Glomerular visceral epithelial cell (primary cell): ENCODE measurements around the gene ANKMY2.
"Not testable (repeated sequence)": the region's sequence is repeated elsewhere in the genome, so short reads cannot be mapped to it uniquely, and the experiment has no call there.

Source experiments
- DNase-seq: peaks from one replicate; pipeline ENCODE4 v3.0.0-alpha.2; 2016; ENCODE audit errors: extremely low spot score

Gene ANKMY2

DNA sequence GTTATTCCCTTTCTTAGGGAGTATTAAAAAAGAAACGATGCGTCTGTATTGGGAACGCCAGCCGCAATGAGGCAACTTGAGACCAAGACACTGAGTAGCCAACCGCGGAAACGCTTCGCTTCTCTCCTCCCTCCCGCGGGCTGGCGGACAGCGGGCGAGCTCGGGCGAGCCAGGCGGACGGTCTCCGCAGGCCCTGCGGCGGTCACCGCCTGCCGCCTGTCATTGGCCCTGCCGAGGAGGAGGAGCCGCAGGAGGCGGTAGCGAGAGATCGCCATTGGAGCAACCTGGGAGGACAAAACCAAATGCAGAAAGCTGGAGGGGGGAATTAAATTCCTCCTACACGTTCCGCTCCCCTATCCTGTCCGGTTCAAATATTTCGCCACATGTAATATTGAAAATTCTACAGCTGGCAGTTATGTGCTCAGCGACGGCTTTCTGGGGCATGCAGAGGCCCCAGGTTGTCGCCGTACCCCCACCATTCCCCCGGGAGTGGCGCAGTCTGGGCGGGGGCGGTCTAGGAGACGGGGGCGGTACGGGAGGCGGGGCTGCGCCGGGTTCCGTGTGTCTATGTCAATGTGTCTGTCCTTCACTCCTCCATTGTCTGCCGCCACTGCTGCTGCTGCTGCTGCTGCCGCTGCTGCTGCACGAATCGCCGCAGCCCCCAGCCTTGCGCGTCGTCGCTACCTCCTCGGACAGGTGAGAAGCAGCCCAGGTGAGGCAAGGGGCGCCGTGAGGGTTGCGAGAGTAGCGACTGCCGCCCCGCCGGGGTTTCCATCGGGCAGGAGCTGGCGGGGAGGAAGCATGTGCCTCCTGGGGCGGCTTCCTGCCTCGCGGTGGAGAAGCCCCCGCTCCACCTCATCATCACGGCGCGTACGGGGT lies at the start of gene ANKMY2, which contains the start of gene BZW2:
Gene ANKMY2 (minus strand): TSS at position 162 of the 879 bp plus-strand sequence. CDS start 181 bp downstream, outside the sequence.
Gene BZW2 (plus strand): TSS at position 589 of the 879 bp plus-strand sequence. CDS start 19,263 bp downstream, outside the sequence.
- DNase-seq, result peak; percentile 96

- no peak for DNase-seq
These were observed 49.3 kb upstream of the ANKMY2 start for GRCh38 chr7:16694806-16695205.

DNA sequence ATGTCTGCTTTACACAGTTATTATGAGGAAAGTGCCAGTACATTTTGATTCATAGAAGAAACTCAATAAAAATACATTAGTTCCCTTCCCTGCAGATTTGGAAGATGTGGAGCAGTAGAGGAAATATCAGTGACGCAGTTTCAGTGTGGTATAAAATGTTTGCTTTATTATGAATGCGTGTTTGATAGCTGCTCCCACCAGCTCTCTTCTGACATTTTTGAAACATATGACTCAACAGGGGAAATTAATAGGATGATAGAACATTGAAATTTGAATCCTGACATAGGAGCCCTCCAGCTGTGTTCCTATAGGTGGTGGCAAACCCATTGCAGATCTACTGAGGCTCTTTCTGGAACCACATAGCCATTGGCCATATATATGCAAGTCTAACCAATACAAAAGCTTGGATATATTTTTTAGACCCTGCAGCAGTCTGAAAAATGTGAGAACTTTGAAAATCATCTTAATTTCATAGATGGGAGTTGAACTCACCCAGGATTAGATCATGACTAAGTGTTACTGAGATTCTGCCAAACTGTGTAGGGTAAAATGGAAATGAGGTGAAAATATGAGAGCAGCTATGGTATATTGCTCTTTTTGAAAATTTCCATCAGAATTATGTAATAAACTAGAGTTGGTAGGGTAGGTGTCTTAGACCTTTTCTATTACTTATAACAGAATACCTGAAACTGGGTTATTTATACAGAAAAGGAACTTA lies 48.2 kb upstream of the ANKMY2 start:
- DNase-seq, result no peak

- no peak for DNase-seq
These were observed 45.7 kb upstream of the ANKMY2 start for GRCh38 chr7:16691241-16691640.

DNA sequence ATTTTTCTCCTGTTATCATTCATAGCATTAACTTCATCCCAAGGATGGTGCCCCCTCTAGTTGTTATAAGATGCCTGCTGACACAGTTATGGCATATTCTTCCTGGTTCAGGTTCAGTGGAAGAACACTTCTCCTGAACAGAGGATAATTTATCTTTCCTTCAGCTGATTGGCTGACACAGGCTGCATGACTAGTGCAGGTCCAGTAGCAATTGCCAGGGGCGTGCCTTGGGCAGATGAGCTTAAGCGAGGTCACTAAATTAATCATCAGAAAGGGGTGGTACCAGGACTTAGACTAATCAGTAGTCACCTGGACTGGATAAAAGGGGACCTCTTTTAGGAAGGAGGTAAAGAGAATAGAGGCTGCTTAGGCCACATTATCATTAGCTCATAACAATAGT lies 42.7 kb upstream of the ANKMY2 start:
- DNase-seq, result peak; percentile 10

- DNase-seq, result no peak
These were observed 40.0 kb upstream of the ANKMY2 start for GRCh38 chr7:16685535-16685934.

DNA sequence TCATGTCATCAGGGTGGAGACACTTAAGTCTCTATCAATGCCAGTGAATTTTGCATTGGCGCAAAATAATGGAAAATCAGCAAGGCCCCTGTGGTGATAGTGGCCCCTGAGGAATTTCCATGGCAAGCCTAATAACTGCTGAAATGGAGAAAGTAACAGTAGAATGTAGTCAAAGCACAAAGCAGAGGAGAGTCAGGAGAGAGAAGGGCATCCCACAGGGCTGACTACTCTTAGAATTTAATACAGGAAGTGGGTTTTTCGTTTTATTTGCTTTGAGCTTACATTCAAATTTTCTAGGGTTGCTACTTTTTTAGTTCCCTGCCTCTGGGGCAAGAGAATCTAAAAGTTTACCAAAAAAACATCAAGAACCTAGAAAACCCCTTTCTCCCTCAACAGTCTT lies 39.4 kb upstream of the ANKMY2 start:
- no peak for DNase-seq

DNA sequence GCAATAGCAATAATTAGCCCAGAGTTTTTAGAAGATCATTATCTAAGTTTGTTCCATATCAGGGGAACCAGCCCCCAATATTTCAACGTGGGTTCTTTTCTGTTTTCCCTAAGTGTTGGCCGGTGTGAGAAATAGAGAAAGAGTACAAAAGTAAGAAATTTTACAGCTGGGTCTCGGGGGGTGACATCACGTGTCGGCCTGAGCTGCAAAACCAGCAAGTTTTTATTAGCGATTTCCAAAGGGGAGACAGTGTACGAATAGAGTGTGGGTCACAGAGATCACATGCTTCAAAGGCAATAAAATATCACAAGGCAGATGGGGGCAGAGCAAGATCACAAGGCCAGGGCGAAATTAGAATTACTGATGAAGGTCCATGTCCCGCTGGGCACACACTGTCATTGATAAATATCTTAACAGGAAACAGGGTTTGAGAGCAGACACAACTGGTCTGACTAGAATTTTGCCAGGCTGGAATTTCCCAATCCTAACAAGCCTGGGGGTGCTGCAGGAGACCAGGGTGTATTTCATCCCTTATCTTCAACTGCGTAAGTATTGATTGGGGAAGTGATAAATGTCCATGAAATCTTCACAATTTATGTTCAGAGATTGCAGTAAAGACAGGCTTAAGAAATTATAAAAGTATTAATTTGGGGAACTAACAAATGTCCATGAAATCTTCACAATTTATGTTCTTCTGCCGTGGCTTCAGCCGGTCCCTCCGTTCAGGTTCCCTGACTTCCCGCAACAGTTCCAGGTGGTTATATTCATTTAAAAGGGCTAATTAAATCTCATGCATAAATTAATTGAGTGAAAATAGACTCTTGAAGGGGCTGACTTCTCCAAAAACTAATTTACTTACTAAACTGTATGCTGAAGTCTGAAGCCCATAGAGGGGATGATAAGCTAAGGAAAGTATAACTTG lies 33.4 kb upstream of the ANKMY2 start:
- not testable (repeated sequence) for DNase-seq

DNA sequence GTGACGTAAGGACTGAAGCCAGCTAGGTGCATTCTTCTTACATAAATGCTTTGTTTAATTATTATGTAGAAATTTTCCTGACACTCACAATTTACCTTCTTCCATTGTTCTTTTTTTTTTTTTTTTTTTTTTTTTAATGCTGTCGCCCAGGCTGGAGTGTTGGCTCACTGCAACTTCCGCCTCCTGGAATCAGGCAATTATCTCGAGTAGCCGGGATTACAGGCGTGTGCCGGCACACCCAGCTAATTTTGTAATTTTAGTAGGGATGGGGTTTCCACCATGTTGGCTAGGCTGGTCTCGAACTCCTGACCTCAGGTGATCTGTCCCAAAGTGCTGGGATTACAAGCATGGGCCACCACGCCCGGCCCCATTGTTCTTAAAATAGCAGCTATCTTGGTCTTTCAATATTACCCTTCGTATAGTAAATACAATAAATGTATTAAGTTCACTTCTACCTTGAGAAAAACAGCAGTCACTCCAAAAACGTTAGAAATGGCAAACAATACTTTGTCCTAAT lies 32.5 kb upstream of the ANKMY2 start:
- DNase-seq, result no peak

- no peak for DNase-seq
These were observed 29.7 kb upstream of the ANKMY2 start for GRCh38 chr7:16675277-16675676.

- no peak for DNase-seq
These were observed 26.3 kb upstream of the ANKMY2 start for GRCh38 chr7:16671811-16672210.

GRCh38 chr7:16670731-16671344 lies 25.3 kb upstream of the ANKMY2 start:
- no peak for DNase-seq

GRCh38 chr7:16670021-16670420 lies 24.5 kb upstream of the ANKMY2 start:
- DNase-seq, result no peak

DNA sequence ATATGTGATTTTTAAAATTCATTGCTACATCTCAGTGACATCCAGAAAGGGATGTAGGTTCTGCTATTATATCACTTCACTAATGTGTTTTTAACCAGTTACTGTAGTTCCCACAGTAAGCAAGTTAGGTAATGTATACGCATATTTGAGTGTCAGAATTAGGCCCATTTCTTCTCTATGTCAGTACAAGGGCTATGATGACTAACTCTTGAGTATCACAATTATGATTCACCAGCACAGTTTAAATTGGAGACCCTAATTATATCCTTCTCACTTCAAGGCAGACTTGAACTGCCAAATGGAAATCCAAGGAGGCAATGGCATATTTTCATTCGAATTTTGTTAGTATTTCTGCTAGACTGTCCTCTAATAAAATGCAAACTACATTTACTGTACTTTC lies 24.0 kb upstream of the ANKMY2 start:
- DNase-seq, result no peak

- no peak for DNase-seq
These were observed 23.4 kb upstream of the ANKMY2 start for GRCh38 chr7:16668978-16669377.

DNA sequence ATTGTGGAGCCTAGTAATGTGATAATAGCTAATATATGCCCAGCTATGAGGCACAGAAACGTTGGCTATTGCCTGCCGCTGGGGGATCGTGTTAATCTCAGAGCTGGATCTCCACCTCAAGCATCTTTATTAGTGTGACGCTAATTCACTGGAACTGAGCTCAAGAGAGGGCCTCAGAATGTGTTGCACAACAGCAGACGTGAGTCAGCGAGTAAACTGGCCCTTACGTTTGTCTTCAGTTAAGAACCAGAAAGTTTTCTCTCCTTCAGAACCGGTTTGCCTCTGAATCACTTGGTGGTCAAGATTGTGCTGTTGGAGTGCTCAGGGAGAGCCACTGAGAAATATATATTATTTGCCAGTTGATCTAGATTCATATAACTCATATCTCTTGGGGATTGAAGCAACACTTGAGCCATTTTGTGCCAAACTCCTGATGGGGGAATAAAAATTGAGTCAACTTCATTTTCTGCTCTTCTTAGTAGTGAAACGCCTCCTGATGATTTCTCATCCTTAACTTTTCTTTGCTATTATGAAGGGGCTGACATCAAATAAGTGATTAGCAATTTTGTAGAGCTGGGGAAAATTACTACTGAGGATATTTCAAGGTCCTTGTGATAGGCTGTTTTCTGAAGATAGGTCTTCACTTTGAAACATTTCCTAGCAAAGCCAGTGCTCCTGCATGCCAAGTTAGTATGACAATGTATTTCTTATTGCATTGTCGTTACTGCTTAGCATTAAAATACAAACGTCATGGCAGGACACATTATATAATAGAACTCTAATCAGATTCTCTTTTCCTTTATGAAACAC lies 22.7 kb upstream of the ANKMY2 start:
- peak; percentile 84 for DNase-seq

- no peak for DNase-seq
These were observed 21.8 kb upstream of the ANKMY2 start for GRCh38 chr7:16667355-16667754.

- DNase-seq, result no peak
These were observed 16.4 kb upstream of the ANKMY2 start for GRCh38 chr7:16661924-16662323.

GRCh38 chr7:16660702-16661464 lies 15.3 kb upstream of the ANKMY2 start:
- DNase-seq, result peak; percentile 32
